Astrocyte (in vitro differentiated cells and primary cell): ENCODE data around the gene SERPINA1.

Source experiments
- CTCF ChIP-seq: IDR thresholded peaks from 2 replicates; pipeline ENCODE4 v1.5.1; 2011; ENCODE audit warnings: low read depth, mild to moderate bottlenecking, inconsistent platforms, low read length, moderate library complexity; ENCODE audit not compliant: insufficient read depth
- EZH2 ChIP-seq: IDR thresholded peaks from 2 replicates; pipeline ENCODE4 v1.6.1; 2012; ENCODE audit warnings: mild to moderate bottlenecking, low read length, inconsistent platforms; ENCODE audit not compliant: insufficient read depth

- TF ChIP-seq CTCF: no peak
- no peak for TF ChIP-seq EZH2
Observed at GRCh38 chr14:94343238-94344005, 45.0 kb downstream of the SERPINA1 start.
